HepG2 (cell line): ENCODE results near the gene CLIC1. TPM values are rescaled to one million over a fixed set of nuclear protein-coding genes. Genes with fewer than 3 reads are reported as not detected.

ENCODE experiments used
- BORCS8-MEF2B ChIP-seq: sonication (generic); formaldehyde crosslinking; IDR thresholded peaks from 2 replicates; pipeline ENCODE4 v1.8.0; 2022; ENCODE audit warnings: mild to moderate bottlenecking, missing genetic modification reagents
- CHCHD3 ChIP-seq: sonication (generic); formaldehyde crosslinking; IDR thresholded peaks from 2 replicates; pipeline ENCODE4 v1.8.0; 2022; ENCODE audit warnings: mild to moderate bottlenecking, missing genetic modification reagents, moderate library complexity
- FOXA3 ChIP-seq: IDR thresholded peaks from 2 replicates; pipeline ENCODE4 v1.6.1; 2016; ENCODE audit warnings: missing genetic modification reagents, missing compliant biosample characterization
- ZBTB33 ChIP-seq: sonication (generic); formaldehyde crosslinking; IDR thresholded peaks from 2 replicates; pipeline ENCODE4 v1.4.0; 2020; ENCODE audit warnings: missing genetic modification reagents
- ZBTB39 ChIP-seq: sonication (generic); formaldehyde crosslinking; IDR thresholded peaks from 2 replicates; pipeline ENCODE4 v1.5.0; 2020; ENCODE audit warnings: missing genetic modification reagents
- ZFP91 ChIP-seq: sonication (generic); formaldehyde crosslinking; IDR thresholded peaks from 2 replicates; pipeline ENCODE4 v1.9.0; 2022; ENCODE audit warnings: missing genetic modification reagents, mild to moderate bottlenecking, borderline replicate concordance
- ZNF121 ChIP-seq: sonication (generic); formaldehyde crosslinking; IDR thresholded peaks from 2 replicates; pipeline ENCODE4 v1.5.0; 2020; ENCODE audit warnings: mild to moderate bottlenecking, missing genetic modification reagents
- ZNF383 ChIP-seq: sonication (generic); formaldehyde crosslinking; IDR thresholded peaks from 2 replicates; pipeline ENCODE4 v1.4.0; 2020; ENCODE audit warnings: missing genetic modification reagents, mild to moderate bottlenecking, borderline replicate concordance
- ZNF703 ChIP-seq: sonication (generic); formaldehyde crosslinking; IDR thresholded peaks from 2 replicates; pipeline ENCODE4 v1.5.1; 2020; ENCODE audit warnings: missing genetic modification reagents, mild to moderate bottlenecking, moderate library complexity, borderline replicate concordance
- polyA plus RNA-seq, 8 experiments: library from polyadenylated mRNA; depleted of rRNA in 3 of 8; stranded (reverse) in 7 of 8; unstranded in 1 of 8; fragments of >200 nt; fragmentation: Illumina TruSeq in 4 of 8; extraction: Trizol in 4 of 8; gene quantifications; 2 replicates each; pipeline versions ENCODE4 v1.2.1 to v1.2.3, GENCODE V29; 2011 to 2016; ENCODE audit warnings: low read depth in 4 of 8, missing spikeins in 1 of 8, mixed read lengths in 1 of 8; ENCODE audit not compliant: insufficient read depth in 1 of 8
- total RNA-seq, 5 experiments: library from RNA; depleted of rRNA; stranded (reverse); fragments of >200 nt; fragmentation: Illumina TruSeq; extraction: Trizol; gene quantifications; 2 replicates each; pipeline ENCODE4 v1.2.3, GENCODE V29; 2016; ENCODE audit warnings: low read depth in 1 of 5
- TF ChIP-seq, protein P1 (sequence below), 2 experiments: sonication (generic) in 1 of 2; formaldehyde crosslinking in 1 of 2; IDR thresholded peaks; 2 replicates each; pipeline versions ENCODE4 v1.5.1 to v1.6.1; 2011 to 2020; ENCODE audit warnings: borderline replicate concordance in 1 of 2, low read depth in 1 of 2, low read length in 1 of 2, mild to moderate bottlenecking in 1 of 2, missing genetic modification reagents in 1 of 2, moderate library complexity in 1 of 2
- TF ChIP-seq, protein P2 (sequence below): sonication (generic); formaldehyde crosslinking; IDR thresholded peaks from 2 replicates; pipeline ENCODE4 v1.5.0; 2020; ENCODE audit warnings: mild to moderate bottlenecking, missing genetic modification reagents, moderate library complexity
- TF ChIP-seq, protein P3 (sequence below): sonication (generic); formaldehyde crosslinking; IDR thresholded peaks from 2 replicates; pipeline ENCODE4 v1.4.0; 2020; ENCODE audit warnings: missing genetic modification reagents, borderline replicate concordance
- TF ChIP-seq, protein P4 (sequence below): IDR thresholded peaks from 2 replicates; pipeline ENCODE4 v1.6.1; 2016; ENCODE audit warnings: control low read depth

The CLIC1 gene
- total and polyA plus RNA-seq, 2 of the 13 experiments (the other 11 are each of a cell fraction or from before 2014, with no cell fraction given) = 602 to 891 TPM

DNA sequence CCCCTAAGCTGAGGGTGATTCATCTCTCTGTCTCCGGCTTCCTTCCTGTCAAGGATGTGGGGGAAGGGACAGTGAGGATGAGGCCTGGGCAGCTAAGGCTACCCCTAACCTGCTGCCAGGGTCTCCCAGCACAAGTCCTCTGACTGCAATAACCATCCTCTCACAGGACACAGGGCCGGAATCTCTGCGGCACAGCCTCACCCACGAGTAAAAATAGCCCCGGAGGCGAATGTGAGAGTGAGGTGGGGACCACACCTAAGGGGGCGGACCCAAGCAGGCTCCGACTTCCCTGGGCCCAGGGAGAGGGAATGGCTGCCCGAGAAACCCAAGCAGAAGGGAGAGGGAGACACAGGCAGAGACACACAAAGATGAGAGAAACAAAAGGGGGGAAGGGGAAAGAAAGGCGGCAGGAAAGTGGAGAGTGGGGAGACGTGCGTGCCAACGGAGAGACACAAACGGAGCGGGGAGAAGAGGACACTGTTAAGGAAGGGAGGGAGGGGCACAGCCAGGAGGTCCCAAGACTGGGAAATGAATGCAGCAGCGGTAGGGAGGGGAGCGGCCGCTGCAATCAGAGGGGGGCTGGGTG lies 1.4 kb downstream of the CLIC1 start (continued):
- TF ChIP-seq, protein P1, sequence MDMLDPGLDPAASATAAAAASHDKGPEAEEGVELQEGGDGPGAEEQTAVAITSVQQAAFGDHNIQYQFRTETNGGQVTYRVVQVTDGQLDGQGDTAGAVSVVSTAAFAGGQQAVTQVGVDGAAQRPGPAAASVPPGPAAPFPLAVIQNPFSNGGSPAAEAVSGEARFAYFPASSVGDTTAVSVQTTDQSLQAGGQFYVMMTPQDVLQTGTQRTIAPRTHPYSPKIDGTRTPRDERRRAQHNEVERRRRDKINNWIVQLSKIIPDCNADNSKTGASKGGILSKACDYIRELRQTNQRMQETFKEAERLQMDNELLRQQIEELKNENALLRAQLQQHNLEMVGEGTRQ (IDR thresholded peaks at IDR 0.05; ENCODE audit: low read depth, low read length) = no peak
- TF ChIP-seq, protein P1 (CRISPR knock-in tag; IDR thresholded peaks at IDR 0.05; ENCODE audit: borderline replicate concordance) = no peak
- TF ChIP-seq CHCHD3 (no peak), ZBTB33 (CRISPR knock-in tag) (0 out of 2 replicates have a peak, but pooled peaks have one; percentile 16), ZNF703 (CRISPR knock-in tag) (no peak), ZBTB39 (no peak), BORCS8-MEF2B (CRISPR knock-in tag) (no peak), ZFP91 (peak; percentile 23; the same call in 1 of the 2 replicates), FOXA3 (no peak), ZNF121 (CRISPR knock-in tag) (no peak), ZNF383 (CRISPR knock-in tag) (no peak)
- TF ChIP-seq, protein P2, sequence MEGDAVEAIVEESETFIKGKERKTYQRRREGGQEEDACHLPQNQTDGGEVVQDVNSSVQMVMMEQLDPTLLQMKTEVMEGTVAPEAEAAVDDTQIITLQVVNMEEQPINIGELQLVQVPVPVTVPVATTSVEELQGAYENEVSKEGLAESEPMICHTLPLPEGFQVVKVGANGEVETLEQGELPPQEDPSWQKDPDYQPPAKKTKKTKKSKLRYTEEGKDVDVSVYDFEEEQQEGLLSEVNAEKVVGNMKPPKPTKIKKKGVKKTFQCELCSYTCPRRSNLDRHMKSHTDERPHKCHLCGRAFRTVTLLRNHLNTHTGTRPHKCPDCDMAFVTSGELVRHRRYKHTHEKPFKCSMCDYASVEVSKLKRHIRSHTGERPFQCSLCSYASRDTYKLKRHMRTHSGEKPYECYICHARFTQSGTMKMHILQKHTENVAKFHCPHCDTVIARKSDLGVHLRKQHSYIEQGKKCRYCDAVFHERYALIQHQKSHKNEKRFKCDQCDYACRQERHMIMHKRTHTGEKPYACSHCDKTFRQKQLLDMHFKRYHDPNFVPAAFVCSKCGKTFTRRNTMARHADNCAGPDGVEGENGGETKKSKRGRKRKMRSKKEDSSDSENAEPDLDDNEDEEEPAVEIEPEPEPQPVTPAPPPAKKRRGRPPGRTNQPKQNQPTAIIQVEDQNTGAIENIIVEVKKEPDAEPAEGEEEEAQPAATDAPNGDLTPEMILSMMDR (CRISPR knock-in tag) = no peak
- TF ChIP-seq, protein P3, sequence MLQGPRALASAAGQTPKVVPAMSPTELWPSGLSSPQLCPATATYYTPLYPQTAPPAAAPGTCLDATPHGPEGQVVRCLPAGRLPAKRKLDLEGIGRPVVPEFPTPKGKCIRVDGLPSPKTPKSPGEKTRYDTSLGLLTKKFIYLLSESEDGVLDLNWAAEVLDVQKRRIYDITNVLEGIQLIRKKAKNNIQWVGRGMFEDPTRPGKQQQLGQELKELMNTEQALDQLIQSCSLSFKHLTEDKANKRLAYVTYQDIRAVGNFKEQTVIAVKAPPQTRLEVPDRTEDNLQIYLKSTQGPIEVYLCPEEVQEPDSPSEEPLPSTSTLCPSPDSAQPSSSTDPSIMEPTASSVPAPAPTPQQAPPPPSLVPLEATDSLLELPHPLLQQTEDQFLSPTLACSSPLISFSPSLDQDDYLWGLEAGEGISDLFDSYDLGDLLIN (CRISPR knock-in tag) = no peak
- TF ChIP-seq, protein P4, sequence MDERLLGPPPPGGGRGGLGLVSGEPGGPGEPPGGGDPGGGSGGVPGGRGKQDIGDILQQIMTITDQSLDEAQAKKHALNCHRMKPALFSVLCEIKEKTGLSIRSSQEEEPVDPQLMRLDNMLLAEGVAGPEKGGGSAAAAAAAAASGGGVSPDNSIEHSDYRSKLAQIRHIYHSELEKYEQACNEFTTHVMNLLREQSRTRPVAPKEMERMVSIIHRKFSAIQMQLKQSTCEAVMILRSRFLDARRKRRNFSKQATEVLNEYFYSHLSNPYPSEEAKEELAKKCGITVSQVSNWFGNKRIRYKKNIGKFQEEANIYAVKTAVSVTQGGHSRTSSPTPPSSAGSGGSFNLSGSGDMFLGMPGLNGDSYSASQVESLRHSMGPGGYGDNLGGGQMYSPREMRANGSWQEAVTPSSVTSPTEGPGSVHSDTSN (CRISPR knock-in tag) = no peak
